Karpas-422 (cell line): ENCODE measurements around the gene RBM11. TPM values are rescaled to one million over a fixed set of nuclear protein-coding genes. Genes with fewer than 3 reads are reported as not detected.

Experiments used
- DNase-seq: peaks from one replicate; pipeline ENCODE4 v3.0.0-alpha.2; 2015
- H2AFZ ChIP-seq: fragments of 200-600 bp; sonication (generic); 2 replicates; pipeline ENCODE4 v1.6.1; 2014; ENCODE audit warnings: antibody characterized with exemption, low read length, mixed read lengths
- H3K27ac ChIP-seq: fragments of 200-600 bp; sonication (generic); 2 replicates; pipeline ENCODE4 v1.5.1; 2014; ENCODE audit warnings: mild to moderate bottlenecking, low read length, moderate library complexity
- H3K27me3 ChIP-seq: fragments of 200-600 bp; sonication (generic); 2 replicates; pipeline ENCODE4 v1.6.1; 2014; ENCODE audit warnings: low read length, mixed read lengths
- H3K36me3 ChIP-seq: fragments of 200-600 bp; sonication (generic); 2 replicates; pipeline ENCODE4 v1.6.1; 2014; ENCODE audit warnings: low read length, mixed read lengths; ENCODE audit not compliant: insufficient read depth
- H3K4me1 ChIP-seq: fragments of 200-600 bp; sonication (generic); 2 replicates; pipeline ENCODE4 v1.6.1; 2014; ENCODE audit warnings: mild to moderate bottlenecking, low read length, mixed read lengths
- H3K4me2 ChIP-seq: fragments of 200-600 bp; sonication (generic); 2 replicates; pipeline ENCODE4 v1.6.1; 2014; ENCODE audit warnings: low read length, low read depth, mild to moderate bottlenecking; ENCODE audit not compliant: poor library complexity, severe bottlenecking
- H3K4me3 ChIP-seq: fragments of 200-600 bp; sonication (generic); 2 replicates; pipeline ENCODE4 v1.5.1; 2014; ENCODE audit warnings: mild to moderate bottlenecking, antibody characterized with exemption, low read length, mixed read lengths
- H3K79me2 ChIP-seq: fragments of 200-600 bp; sonication (generic); 2 replicates; pipeline ENCODE4 v1.6.1; 2014; ENCODE audit warnings: mild to moderate bottlenecking, low read length, mixed read lengths
- H3K9ac ChIP-seq: fragments of 200-600 bp; sonication (generic); 2 replicates; pipeline ENCODE4 v1.6.0; 2014; ENCODE audit warnings: low read length
- H3K9me2 ChIP-seq: fragments of 200-600 bp; sonication (generic), shearing (Covaris generic); replicated peaks from 2 replicates; pipeline ENCODE4 v1.6.0; 2014; ENCODE audit warnings: mild to moderate bottlenecking, low read length, moderate library complexity; ENCODE audit not compliant: insufficient read depth
- H3K9me3 ChIP-seq: fragments of 300-700, 200-600 bp; sonication (generic); 2 replicates; pipeline ENCODE4 v1.6.1; 2014; ENCODE audit warnings: low read length, mixed read lengths
- H4K20me1 ChIP-seq: fragments of 200-600 bp; sonication (generic); 2 replicates; pipeline ENCODE4 v1.6.1; 2014; ENCODE audit warnings: mild to moderate bottlenecking, antibody characterized with exemption, low read length, low read depth; ENCODE audit not compliant: insufficient read depth
- total RNA-seq: library from RNA; depleted of rRNA; stranded (reverse); fragments of >200 nt; shearing (Covaris generic); gene quantifications from 2 replicates; pipeline ENCODE4 v1.2.3, GENCODE V29; 2014; ENCODE audit warnings: low replicate concordance; rRNA removed

Gene RBM11
- total RNA-seq, 1 experiment from 2014 or later: not detected

DNA sequence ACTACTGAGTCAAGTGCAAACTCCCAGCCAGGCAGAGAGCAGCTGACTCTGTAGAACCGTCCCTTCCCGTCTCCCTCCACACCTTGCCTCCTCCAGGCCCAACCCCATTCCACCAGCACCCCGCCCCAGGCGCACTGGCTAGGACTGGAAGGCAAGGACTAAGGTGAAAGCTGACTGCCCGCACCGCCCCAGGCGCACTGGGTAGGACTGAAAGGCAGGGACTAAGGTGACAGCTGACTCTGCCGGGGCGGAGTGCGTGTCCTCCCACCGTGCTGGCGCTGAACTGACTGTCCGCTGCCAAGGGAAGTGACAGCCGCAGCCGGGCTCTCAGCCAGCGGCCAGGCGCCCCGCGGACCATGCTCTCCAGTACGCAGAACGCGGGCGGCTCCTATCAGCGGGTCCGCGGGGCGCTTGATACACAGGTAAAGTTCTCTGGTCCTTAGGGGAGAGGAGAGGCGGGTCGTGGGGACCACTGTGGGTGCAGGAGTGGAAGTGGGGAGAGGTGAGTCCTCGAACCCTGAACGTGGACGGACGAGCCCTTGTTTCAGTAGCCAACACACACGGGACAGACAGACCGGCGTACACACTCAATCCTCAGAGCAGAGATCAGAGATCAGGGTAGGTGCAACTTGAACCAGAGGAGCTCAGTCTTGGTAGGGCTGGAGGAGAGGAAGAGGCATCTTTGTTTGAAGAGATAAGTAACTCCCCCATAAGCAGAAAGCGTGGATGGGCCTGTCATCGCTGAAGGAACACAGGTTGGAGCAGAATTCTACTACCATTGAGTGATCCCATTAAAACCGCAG lies 58.0 kb downstream of the RBM11 start:
- H3K4me3 ChIP-seq: no peak overlapping the region
- no peaks in the 10 kb centered on the region for H3K36me3 ChIP-seq
- DNase-seq: no peak
- no peaks in the 10 kb centered on the region for H3K79me2 ChIP-seq
- H3K9ac ChIP-seq: no peak overlapping the region
- no peaks in the 10 kb centered on the region for H3K9me3 ChIP-seq
- no peak overlapping the region for H2AFZ ChIP-seq
- H3K27me3 ChIP-seq: no peaks in the 10 kb centered on the region
- H4K20me1 ChIP-seq: no peaks in the 10 kb centered on the region
- no peak overlapping the region for H3K4me2 ChIP-seq
- no peaks in the 10 kb centered on the region for H3K4me1 ChIP-seq
- no peaks in the 10 kb centered on the region for H3K9me2 ChIP-seq
- no peak overlapping the region for H3K27ac ChIP-seq

DNA sequence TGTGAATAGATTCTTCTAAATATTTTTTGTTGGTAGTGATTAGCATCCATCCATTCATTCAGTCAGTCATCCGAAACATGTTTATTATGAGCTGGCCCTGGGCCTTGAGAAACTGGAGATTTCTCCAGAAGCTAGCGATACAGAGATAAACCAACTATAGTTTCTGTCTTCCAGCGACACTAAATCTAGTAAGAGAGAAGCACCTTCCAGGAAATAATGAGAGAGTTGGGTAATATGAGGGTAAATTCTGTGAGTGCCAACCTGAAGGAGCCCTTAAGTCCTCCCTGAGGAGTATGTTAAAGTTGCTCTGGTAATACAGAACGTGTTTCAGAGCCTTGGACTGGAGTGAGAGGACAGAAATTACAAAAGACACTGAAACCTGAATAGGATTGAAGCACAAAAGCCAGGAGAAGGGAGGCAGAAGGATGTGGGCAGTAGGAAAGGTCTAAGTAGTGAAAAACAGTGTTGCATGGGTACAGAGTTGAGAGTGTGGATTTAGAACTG lies 59.8 kb downstream of the RBM11 start:
- Histone ChIP-seq H3K9me3 (no peaks in the 10 kb centered on the region), H3K36me3 (no peaks in the 10 kb centered on the region), H2AFZ (no peak overlapping the region), H3K4me2 (no peak overlapping the region), H3K27me3 (no peaks in the 10 kb centered on the region), H3K4me3 (no peak overlapping the region), H4K20me1 (no peaks in the 10 kb centered on the region), H3K9me2 (no peaks in the 10 kb centered on the region), H3K27ac (no peak overlapping the region), H3K4me1 (no peaks in the 10 kb centered on the region), H3K79me2 (no peaks in the 10 kb centered on the region), H3K9ac (no peak overlapping the region)
- DNase-seq: no peak

Other genes with a start within 250 kb of the RBM11 start
- not detected in 2 replicates for gene LIPI, start 5.2 kb upstream of the RBM11 start, total RNA-seq
- 18.3 and 43.6 TPM in 2 replicates for gene HSPA13, start 167.0 kb downstream of the RBM11 start, total RNA-seq